KMS-11 (cell line): ENCODE measurements around the gene CD55.

Source experiments
- H2AFZ ChIP-seq: fragments of 200-600 bp; sonication (generic); 2 replicates; pipeline ENCODE4 v1.6.1; 2016; ENCODE audit warnings: antibody characterized with exemption, mixed run types, low read depth
- H3K27ac ChIP-seq: fragments of 200-600 bp; sonication (generic); 2 replicates; pipeline ENCODE4 v1.6.1; 2016; ENCODE audit warnings: mild to moderate bottlenecking, mixed run types
- H3K27me3 ChIP-seq: fragments of 200-600 bp; sonication (generic); 2 replicates; pipeline ENCODE4 v1.6.1; 2017; ENCODE audit warnings: mild to moderate bottlenecking, low read depth, mixed run types, moderate library complexity; ENCODE audit not compliant: insufficient read depth
- H3K36me3 ChIP-seq: fragments of 200-600 bp; sonication (generic); 2 replicates; pipeline ENCODE4 v1.6.1; 2017; ENCODE audit warnings: mild to moderate bottlenecking, mixed run types; ENCODE audit not compliant: insufficient read depth
- H3K4me1 ChIP-seq: fragments of 200-600 bp; sonication (generic); 2 replicates; pipeline ENCODE4 v1.6.1; 2016; ENCODE audit warnings: mild to moderate bottlenecking, low read depth, mixed run types; ENCODE audit not compliant: poor library complexity, severe bottlenecking
- H3K4me2 ChIP-seq: fragments of 200-600 bp; sonication (generic); 2 replicates; pipeline ENCODE4 v1.7.0; 2016; ENCODE audit warnings: mild to moderate bottlenecking, mixed run types
- H3K4me3 ChIP-seq: fragments of 200-600 bp; sonication (generic); IDR thresholded peaks from 2 replicates; pipeline ENCODE4 v1.6.1; 2017; ENCODE audit warnings: low read depth, low read length, mixed read lengths; ENCODE audit not compliant: insufficient read depth
- H3K79me2 ChIP-seq: fragments of 200-600 bp; sonication (generic); 2 replicates; pipeline ENCODE4 v1.6.1; 2016; ENCODE audit warnings: low read depth, mixed run types; ENCODE audit not compliant: insufficient read depth
- H3K9ac ChIP-seq: fragments of 200-600 bp; sonication (generic); 2 replicates; pipeline ENCODE4 v1.6.1; 2016; ENCODE audit warnings: mild to moderate bottlenecking, mixed run types
- H4K20me1 ChIP-seq: fragments of 200-600 bp; sonication (generic); 2 replicates; pipeline ENCODE4 v1.6.1; 2016; ENCODE audit warnings: mild to moderate bottlenecking, mixed run types; ENCODE audit not compliant: insufficient read depth
- TF ChIP-seq, protein P1 (sequence below): fragments of 200-600 bp; sonication (generic); conservative IDR thresholded peaks from 2 replicates; pipeline ENCODE4 v1.6.1; 2017; ENCODE audit warnings: low read depth, mild to moderate bottlenecking, antibody characterized with exemption, low read length, moderate library complexity, mixed read lengths

CD55 gene

DNA sequence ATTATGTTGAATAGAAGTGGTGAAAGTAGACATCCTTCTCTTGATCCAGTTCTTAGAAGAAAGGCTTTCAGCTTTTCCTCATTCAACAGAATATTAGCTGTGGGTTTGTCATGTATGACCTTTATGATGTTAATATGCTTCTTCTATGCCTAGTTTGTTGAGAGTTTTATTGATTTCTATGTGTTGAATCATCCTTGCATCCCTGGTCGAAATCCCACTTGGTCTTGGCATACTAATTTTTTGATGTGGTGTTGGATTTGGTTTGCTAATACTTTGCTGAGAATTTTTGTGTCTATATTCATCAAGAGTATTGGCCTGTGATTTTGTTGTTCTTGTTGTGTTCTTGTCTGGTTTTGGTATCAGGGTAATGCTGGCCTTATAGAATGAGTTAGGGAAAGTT lies 20.9 kb downstream of the CD55 start:
- Histone ChIP-seq H3K27me3 (no peaks in the 10 kb centered on the region), H3K27ac (no peak overlapping the region), H3K4me3 (no peak overlapping the region), H4K20me1 (no peaks in the 10 kb centered on the region), H3K4me2 (no peak overlapping the region), H3K36me3 (no peaks in the 10 kb centered on the region), H3K4me1 (peaks cover 7% of the 10 kb centered on the region), H3K79me2 (no peaks in the 10 kb centered on the region), H2AFZ (no peak overlapping the region), H3K9ac (no peak overlapping the region)
- TF ChIP-seq, protein P1, sequence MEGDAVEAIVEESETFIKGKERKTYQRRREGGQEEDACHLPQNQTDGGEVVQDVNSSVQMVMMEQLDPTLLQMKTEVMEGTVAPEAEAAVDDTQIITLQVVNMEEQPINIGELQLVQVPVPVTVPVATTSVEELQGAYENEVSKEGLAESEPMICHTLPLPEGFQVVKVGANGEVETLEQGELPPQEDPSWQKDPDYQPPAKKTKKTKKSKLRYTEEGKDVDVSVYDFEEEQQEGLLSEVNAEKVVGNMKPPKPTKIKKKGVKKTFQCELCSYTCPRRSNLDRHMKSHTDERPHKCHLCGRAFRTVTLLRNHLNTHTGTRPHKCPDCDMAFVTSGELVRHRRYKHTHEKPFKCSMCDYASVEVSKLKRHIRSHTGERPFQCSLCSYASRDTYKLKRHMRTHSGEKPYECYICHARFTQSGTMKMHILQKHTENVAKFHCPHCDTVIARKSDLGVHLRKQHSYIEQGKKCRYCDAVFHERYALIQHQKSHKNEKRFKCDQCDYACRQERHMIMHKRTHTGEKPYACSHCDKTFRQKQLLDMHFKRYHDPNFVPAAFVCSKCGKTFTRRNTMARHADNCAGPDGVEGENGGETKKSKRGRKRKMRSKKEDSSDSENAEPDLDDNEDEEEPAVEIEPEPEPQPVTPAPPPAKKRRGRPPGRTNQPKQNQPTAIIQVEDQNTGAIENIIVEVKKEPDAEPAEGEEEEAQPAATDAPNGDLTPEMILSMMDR, result no peak

GRCh38 chr1:207343675-207344074 lies 22.2 kb downstream of the CD55 start:
- Histone ChIP-seq H3K36me3 (no peaks in the 10 kb centered on the region), H3K27me3 (no peaks in the 10 kb centered on the region), H4K20me1 (no peaks in the 10 kb centered on the region), H3K4me2 (no peak overlapping the region), H3K27ac (no peak overlapping the region), H3K4me1 (peaks cover 7% of the 10 kb centered on the region), H3K9ac (no peak overlapping the region), H3K4me3 (no peak overlapping the region), H2AFZ (no peak overlapping the region), H3K79me2 (no peaks in the 10 kb centered on the region)
- TF ChIP-seq, protein P1, result no peak

DNA sequence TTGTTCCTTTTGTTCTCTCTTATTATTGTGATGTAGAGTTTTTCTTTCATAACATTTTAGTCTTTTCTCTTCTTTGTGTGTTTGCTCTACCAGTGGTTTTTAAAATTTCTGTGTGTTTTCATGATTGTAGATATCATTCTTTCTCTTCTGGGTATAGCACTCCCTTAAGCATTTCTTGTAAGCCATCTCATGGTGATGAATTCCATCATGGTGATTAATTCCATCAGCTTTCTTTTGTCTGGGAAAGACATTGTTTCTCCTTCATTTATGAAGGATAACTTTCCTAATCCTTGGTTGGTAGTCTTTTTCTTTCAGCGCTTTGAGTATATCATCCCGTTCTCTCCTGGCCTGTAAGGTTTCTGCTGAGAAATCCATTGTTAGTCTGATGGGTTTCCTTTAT lies 22.7 kb downstream of the CD55 start:
- peaks cover 7% of the 10 kb centered on the region for H3K4me1 ChIP-seq
- H3K36me3 ChIP-seq, result no peaks in the 10 kb centered on the region
- no peaks in the 10 kb centered on the region for H3K27me3 ChIP-seq
- H3K79me2 ChIP-seq, result no peaks in the 10 kb centered on the region
- H4K20me1 ChIP-seq, result no peaks in the 10 kb centered on the region
- H3K4me2 ChIP-seq, result no peak overlapping the region
- H2AFZ ChIP-seq, result no peak overlapping the region
- TF ChIP-seq, protein P1, result no peak
- no peak overlapping the region for H3K27ac ChIP-seq
- H3K4me3 ChIP-seq, result no peak overlapping the region
- no peak overlapping the region for H3K9ac ChIP-seq

GRCh38 chr1:207345644-207346477 lies 24.4 kb downstream of the CD55 start:
- Histone ChIP-seq H3K27me3 (no peaks in the 10 kb centered on the region), H2AFZ (no peak overlapping the region), H3K36me3 (no peaks in the 10 kb centered on the region), H4K20me1 (no peaks in the 10 kb centered on the region), H3K4me3 (no peak overlapping the region), H3K4me1 (peaks cover 7% of the 10 kb centered on the region), H3K4me2 (no peak overlapping the region), H3K9ac (no peak overlapping the region), H3K79me2 (0 out of 2 replicates have a peak, but pooled peaks cover 3% of the 10 kb centered on the region), H3K27ac (no peak overlapping the region)
- TF ChIP-seq, protein P1, result no peak
